Measurements from ENCODE around the gene UBA1.

The UBA1 gene

GRCh38 chrX:47215291-47215900 lies 21.8 kb downstream of the UBA1 start:
- DNase-seq = no peak

- DNase-seq = no peak
These were observed 22.8 kb downstream of the UBA1 start for GRCh38 chrX:47216393-47216925.

- no peak for DNase-seq
These were observed 23.7 kb downstream of the UBA1 start for GRCh38 chrX:47217121-47217851.

- peak; percentile 83 for DNase-seq
These were observed 24.2 kb downstream of the UBA1 start for GRCh38 chrX:47217852-47218279.

- no peak for DNase-seq
These were observed 24.8 kb downstream of the UBA1 start, which contains the start of gene CDK16 for GRCh38 chrX:47218280-47218919. CDK16 (plus strand) TSS chrX:47218681; CDS start chrX:47223558, 4,877 bp downstream.

GRCh38 chrX:47218920-47219815 lies 25.5 kb downstream of the UBA1 start:
- DNase-seq = no peak

GRCh38 chrX:47221756-47222155 lies 28.1 kb downstream of the UBA1 start:
- no peak for DNase-seq

- no peak for DNase-seq
These were observed 29.2 kb downstream of the UBA1 start for GRCh38 chrX:47222751-47223350.

GRCh38 chrX:47223476-47224250 lies 30.0 kb downstream of the UBA1 start:
- no peak for DNase-seq

GRCh38 chrX:47224266-47224895 lies 30.8 kb downstream of the UBA1 start:
- DNase-seq = no peak

GRCh38 chrX:47224896-47225290 lies 31.3 kb downstream of the UBA1 start:
- no peak for DNase-seq

- no peak for DNase-seq
These were observed 32.4 kb downstream of the UBA1 start for GRCh38 chrX:47226071-47226470.

- no peak for DNase-seq
These were observed 33.1 kb downstream of the UBA1 start for GRCh38 chrX:47226531-47227333.

GRCh38 chrX:47227334-47227583 lies 33.6 kb downstream of the UBA1 start:
- DNase-seq = no peak

- DNase-seq = no peak
These were observed 35.1 kb downstream of the UBA1 start for GRCh38 chrX:47228550-47229270.

GRCh38 chrX:47229427-47229826 lies 35.8 kb downstream of the UBA1 start:
- no peak for DNase-seq

GRCh38 chrX:47230136-47230868 lies 36.7 kb downstream of the UBA1 start:
- no peak for DNase-seq

GRCh38 chrX:47231167-47231566 lies 37.5 kb downstream of the UBA1 start:
- DNase-seq = no peak

- DNase-seq = no peak
These were observed 38.7 kb downstream of the UBA1 start for GRCh38 chrX:47232197-47232802.

All from SIG-M5 (cell line).